Bronchial epithelial cell (primary cell): ENCODE measurements around the gene TAF1B. TPM values are rescaled to one million over a fixed set of nuclear protein-coding genes. Genes with fewer than 3 reads are reported as not detected.

Source experiments
- DNase-seq: peaks from one replicate; pipeline ENCODE4 v3.0.0-alpha.2; 2010; ENCODE audit warnings: low read depth
- FAIRE-seq: peaks from 2 replicates; lab custom pipeline; 2011; peaks lifted over from hg19 to GRCh38; lab: Jason Lieb, UNC
- H3K27me3 ChIP-seq: 2 replicates; pipeline ENCODE4 v1.5.1; 2011; ENCODE audit warnings: low read length; ENCODE audit not compliant: control insufficient read depth, insufficient read depth
- H3K36me3 ChIP-seq: 2 replicates; pipeline ENCODE4 v1.5.1; 2011; ENCODE audit warnings: low read length; ENCODE audit not compliant: control insufficient read depth, insufficient read depth
- H3K4me3 ChIP-seq: 2 replicates; pipeline ENCODE4 v1.5.1; 2011; ENCODE audit warnings: mild to moderate bottlenecking, low read depth, low read length, control low read depth
- total RNA-seq: library from RNA; depleted of rRNA; stranded (reverse); fragments of >200 nt; gene quantifications from 2 replicates; pipeline ENCODE4 v1.2.1, GENCODE V29; 2014
- TF ChIP-seq, protein P1 (sequence below): IDR thresholded peaks from 2 replicates; pipeline ENCODE4 v1.5.1; 2011; ENCODE audit warnings: mild to moderate bottlenecking, moderate library complexity, low read length, control low read depth, inconsistent platforms; ENCODE audit not compliant: insufficient read depth, severe bottlenecking

TAF1B gene
- total RNA-seq, 1 donor from 2014 or later, result 28.7 TPM

DNA sequence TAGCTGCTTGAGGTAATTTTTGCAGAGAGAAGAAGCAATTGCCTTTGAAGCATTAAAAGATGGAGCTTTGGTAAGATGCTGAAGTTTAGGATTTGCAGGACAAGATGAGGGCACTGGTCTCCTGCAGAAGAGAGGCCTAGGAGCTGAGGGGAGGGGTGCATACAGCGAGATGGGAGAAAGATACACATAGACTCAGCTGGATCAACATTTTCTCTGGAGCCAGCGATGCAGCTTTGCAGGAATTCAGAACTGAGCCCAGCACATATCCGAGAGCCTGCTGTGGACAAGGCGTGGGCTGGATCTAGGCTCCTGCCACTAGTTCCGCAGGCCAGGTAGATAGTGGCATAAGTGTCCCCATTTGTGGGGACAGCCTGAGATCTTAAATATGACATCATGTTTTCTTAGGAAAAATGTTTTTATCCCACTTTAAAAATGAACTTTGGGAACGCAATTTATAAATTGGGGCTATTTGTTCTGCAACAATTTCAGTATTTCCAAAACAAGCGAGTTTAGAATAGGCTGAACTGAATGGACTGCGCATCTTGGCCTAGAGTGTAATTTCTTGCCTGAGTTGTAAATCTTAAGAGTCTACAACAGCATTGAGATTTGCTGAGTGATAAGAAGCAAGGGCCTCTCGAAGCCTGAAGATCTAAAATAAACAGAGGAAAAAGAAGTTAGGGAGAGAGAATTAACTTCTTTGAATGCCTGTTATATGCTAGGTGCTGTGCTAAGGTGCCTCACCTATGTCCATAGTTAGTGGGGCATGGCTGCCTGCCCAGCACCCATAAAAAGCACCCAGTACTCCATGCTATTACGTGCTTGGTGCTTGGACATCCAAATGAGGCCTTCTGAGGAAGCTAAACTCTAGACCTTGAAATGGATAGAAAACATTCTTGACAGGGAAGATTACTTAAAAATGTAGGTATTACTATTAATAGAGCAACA is 125.6 kb downstream of the TAF1B start:
- Histone ChIP-seq H3K27me3 (no peaks in the 10 kb centered on the region), H3K4me3 (no peak overlapping the region), H3K36me3 (peaks cover 17% of the 10 kb centered on the region)
- FAIRE-seq (no peak), DNase-seq (no peak)
- TF ChIP-seq, protein P1, sequence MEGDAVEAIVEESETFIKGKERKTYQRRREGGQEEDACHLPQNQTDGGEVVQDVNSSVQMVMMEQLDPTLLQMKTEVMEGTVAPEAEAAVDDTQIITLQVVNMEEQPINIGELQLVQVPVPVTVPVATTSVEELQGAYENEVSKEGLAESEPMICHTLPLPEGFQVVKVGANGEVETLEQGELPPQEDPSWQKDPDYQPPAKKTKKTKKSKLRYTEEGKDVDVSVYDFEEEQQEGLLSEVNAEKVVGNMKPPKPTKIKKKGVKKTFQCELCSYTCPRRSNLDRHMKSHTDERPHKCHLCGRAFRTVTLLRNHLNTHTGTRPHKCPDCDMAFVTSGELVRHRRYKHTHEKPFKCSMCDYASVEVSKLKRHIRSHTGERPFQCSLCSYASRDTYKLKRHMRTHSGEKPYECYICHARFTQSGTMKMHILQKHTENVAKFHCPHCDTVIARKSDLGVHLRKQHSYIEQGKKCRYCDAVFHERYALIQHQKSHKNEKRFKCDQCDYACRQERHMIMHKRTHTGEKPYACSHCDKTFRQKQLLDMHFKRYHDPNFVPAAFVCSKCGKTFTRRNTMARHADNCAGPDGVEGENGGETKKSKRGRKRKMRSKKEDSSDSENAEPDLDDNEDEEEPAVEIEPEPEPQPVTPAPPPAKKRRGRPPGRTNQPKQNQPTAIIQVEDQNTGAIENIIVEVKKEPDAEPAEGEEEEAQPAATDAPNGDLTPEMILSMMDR, result no peak

DNA sequence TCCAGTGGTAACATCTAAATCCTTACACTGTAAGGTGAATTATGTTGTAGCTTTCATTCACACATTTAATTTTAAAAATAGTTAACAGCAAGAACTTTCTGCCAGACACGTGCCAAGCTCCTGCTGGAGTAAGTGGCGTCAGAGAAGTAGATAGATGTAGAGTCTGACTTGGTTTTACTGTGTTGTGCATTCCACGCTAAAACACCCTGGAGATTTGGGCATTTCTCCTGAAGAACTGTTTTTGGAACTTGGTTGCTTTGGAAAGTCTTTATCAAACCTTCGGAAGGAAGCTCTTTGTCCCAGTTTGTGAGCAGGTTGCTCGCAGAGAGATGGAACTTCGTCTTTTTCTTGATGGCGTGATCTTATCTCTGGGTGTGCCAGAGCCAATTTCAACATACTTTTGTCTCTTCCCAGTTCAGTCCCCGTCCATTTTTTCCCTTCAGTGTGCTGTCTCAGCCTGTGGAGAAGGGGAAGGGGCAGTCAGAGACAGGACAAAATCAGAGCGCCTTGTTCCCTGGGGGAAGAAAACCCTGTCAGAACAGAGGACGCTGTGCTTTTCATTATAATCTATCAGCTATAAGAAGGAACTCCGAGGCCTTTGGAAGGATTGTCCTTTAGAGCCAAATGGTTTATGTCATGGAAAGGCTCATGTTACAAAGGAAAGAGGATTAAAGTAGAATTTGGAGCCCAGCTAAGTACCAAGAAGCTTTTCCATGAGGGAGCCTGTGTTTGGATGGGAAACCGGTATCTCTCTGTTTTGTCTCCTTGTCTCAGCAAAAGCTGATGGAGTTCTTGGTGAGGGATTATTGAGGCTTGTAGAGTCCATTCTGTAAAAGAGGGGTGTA is 127.1 kb downstream of the TAF1B start:
- Histone ChIP-seq H3K27me3 (no peaks in the 10 kb centered on the region), H3K4me3 (no peak overlapping the region), H3K36me3 (peaks cover 14% of the 10 kb centered on the region)
- DNase-seq (no peak), FAIRE-seq (no peak)
- TF ChIP-seq, protein P1, result no peak

DNA sequence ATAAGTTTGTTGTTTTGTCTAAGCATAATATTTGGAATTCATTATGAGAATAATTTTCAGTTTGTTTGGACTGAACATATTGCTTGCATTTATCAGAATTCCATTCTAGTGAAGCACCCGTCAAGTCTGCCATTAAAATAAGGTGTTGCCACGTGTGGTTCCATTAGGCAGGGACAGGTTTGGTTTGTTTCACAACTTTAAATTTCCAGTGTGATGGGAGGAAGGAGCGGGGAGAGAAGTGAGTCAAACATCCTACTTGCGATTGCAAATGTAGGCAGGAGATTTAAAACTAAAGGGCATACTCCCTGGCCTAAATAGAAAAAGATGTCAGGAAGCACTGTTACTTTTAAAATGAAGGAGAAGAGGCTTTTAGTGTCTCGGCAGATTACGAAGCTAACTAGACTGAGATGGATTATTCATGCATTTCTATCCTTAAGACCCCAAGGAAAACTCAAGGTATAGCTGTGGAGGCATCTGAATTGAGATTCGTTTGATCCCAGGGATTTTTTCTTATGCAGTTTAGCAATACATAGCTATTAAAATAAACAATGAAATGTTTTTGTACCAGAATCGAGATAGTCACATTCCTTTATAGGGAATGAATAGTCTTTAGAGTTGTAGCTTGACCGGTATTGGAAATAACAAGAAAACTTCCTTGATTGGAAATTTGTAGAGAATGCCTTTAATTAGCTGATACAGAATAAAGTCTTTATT is 128.0 kb downstream of the TAF1B start:
- peak; percentile 80 for DNase-seq
- H3K36me3 ChIP-seq, result peaks cover 11% of the 10 kb centered on the region
- no peaks in the 10 kb centered on the region for H3K27me3 ChIP-seq
- H3K4me3 ChIP-seq, result no peak overlapping the region
- TF ChIP-seq, protein P1, result no peak
- no peak for FAIRE-seq

DNA sequence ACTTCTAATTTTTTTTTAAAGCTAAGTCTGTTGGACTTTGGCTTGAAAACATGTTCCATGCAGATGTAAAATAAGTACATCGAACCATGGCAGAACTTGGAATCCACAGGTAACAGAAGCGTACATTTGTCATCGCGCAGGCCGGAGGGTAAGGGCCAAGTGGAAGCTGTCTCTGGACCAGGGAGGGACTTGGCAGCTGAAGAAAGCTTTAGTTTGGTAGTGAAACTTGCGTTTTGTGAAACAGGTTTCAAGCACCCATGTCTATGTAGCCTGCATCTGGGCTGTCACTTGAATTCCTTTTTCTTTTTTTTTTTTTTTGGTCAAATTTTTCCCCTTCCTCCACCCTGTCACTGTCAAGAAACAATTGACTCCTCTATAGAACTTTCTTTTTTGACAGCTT is 128.6 kb downstream of the TAF1B start:
- no peak for DNase-seq
- no peak for FAIRE-seq
- TF ChIP-seq, protein P1, result no peak
- Histone ChIP-seq H3K4me3 (no peak overlapping the region), H3K36me3 (peaks cover 11% of the 10 kb centered on the region), H3K27me3 (no peaks in the 10 kb centered on the region)

DNA sequence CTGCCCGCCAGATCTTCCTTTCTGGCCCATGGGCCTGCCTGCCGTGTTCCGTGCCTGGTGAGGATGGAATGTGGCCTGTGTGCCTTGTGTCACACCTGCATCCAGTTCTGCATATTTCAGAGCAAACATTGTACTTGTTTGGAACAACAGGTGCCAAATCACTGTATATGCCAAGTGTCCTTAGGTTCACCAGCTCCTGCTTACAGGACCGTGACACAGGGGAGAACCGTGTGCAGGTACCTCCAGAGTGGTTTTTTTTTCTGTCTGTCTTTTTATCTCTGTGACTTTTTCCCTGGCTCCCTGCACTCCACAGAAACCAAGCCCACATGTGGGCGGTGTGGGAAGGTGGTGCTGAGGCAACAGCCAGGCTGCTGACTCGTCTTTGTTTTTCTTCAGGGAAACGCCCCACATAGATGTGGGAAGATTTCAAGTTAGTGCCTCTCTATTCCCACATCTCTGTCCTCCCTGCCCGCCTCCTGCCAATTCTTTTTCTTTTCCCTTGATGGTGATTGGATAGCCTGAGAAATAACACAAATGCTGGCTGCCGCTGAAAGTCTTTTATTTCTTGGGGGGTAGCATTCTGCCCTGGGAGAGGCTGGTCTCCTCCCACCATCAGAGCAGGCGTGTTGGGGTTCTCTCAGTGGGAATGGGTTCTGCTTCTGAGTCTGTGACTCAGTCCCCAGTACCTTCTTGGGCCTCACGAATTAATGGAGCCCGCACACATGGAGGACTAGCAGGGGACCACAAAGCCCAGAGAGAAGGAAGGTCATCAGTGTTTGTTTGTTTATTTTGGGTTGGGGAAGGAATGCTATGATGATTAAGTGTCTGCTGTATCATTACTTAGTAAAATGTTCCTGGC is 129.6 kb downstream of the TAF1B start:
- TF ChIP-seq, protein P1, result no peak
- H3K4me3 ChIP-seq, result no peak overlapping the region
- no peak for FAIRE-seq
- H3K36me3 ChIP-seq, result peaks cover 12% of the 10 kb centered on the region
- H3K27me3 ChIP-seq, result no peaks in the 10 kb centered on the region
- DNase-seq, result peak; percentile 77
